OCI-LY7 (cell line): Measurements from ENCODE around the gene ACD.

ENCODE experiments used
- EZH2phosphoT487 ChIP-seq: fragments of 200-600 bp; sonication (generic); IDR thresholded peaks from 2 replicates; pipeline ENCODE4 v1.6.1; 2018; ENCODE audit warnings: low read depth, borderline replicate concordance, mild to moderate bottlenecking, mixed run types, antibody characterized with exemption, low read length, moderate library complexity, mixed read lengths
- TF ChIP-seq, protein P1 (sequence below): fragments of 200-600 bp; sonication (generic); conservative IDR thresholded peaks from 2 replicates; pipeline ENCODE4 v1.5.1; 2014; ENCODE audit warnings: mild to moderate bottlenecking, antibody characterized with exemption, low read length, moderate library complexity, mixed read lengths

DNA sequence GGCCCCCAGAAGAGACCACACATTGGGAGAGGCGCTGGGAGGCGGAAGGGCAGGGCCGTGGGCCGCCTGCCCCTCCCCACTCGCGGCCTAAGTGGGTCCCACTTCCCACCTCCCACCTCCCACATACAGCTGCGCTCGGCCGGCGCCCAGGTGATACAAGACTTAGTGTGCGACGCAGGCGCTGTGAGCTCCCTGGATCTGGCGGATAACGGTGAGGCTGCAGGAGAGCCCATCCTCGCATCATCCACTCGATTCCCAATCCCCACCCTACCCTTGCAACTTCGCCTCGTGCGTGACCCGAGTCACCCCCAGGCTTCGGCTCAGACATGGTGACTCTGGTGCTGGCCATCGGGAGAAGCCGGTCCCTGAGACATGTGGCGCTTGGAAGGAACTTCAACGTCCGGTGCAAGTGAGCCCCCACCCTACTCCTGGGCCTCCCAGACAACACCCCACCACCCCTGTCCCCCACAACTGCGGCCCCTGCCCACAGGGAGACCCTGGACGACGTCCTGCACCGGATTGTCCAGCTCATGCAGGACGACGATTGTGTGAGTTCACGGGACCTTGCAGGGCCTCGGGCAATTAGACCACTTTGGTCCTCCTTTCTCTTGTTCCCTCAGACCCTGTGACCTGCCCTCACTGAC is 11.2 kb downstream of the ACD start:
- TF ChIP-seq, protein P1, sequence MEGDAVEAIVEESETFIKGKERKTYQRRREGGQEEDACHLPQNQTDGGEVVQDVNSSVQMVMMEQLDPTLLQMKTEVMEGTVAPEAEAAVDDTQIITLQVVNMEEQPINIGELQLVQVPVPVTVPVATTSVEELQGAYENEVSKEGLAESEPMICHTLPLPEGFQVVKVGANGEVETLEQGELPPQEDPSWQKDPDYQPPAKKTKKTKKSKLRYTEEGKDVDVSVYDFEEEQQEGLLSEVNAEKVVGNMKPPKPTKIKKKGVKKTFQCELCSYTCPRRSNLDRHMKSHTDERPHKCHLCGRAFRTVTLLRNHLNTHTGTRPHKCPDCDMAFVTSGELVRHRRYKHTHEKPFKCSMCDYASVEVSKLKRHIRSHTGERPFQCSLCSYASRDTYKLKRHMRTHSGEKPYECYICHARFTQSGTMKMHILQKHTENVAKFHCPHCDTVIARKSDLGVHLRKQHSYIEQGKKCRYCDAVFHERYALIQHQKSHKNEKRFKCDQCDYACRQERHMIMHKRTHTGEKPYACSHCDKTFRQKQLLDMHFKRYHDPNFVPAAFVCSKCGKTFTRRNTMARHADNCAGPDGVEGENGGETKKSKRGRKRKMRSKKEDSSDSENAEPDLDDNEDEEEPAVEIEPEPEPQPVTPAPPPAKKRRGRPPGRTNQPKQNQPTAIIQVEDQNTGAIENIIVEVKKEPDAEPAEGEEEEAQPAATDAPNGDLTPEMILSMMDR, result no peak
- no peak for TF ChIP-seq EZH2phosphoT487
